ENCODE results near the gene TOMM20. TPM values are rescaled to one million over a fixed set of nuclear protein-coding genes. Genes with fewer than 3 reads are reported as not detected.

The TOMM20 gene
- total RNA-seq, 1 experiment from 2014 or later = 184 TPM

- ChIA-PET RAD21 (ENCODE audit: low non-redundant PET in 1 of 2, low total read pairs in 2 of 2, uncharacterized antibody in 2 of 2, unreplicated experiment in 2 of 2) (no interaction called here), POLR2A (no interaction called here), CTCF (no interaction called here)
- Histone ChIP-seq H3K9ac (ENCODE audit: low read length) (no peak overlapping the region), H4K20me1 (ENCODE audit: insufficient read depth) (peaks cover 27% of the 10 kb centered on the region; the same call in 1 of the 2 replicates), H3K4me1 (ENCODE audit: control insufficient read depth in 1 of 2, insufficient read depth in 2 of 2, low read length in 2 of 2) (no peaks in the 10 kb centered on the region), H3K9me3 (ENCODE audit: control insufficient read depth in 1 of 2, insufficient read depth in 1 of 2, low read depth in 1 of 2, low read length in 2 of 2) (no peaks in the 10 kb centered on the region), H3K4me3 (replicated peaks in 1 of 2; ENCODE audit: low read depth in 1 of 2, low read length in 2 of 2) (no peak overlapping the region), H2AFZ (ENCODE audit: low read depth, low read length, poor library complexity, severe bottlenecking) (no peak overlapping the region), H3K79me2 (ENCODE audit: insufficient read depth, low read length) (peaks cover 59% of the 10 kb centered on the region), H3K4me2 (ENCODE audit: low read length) (no peak overlapping the region), H3K9me2 (ENCODE audit: insufficient read depth) (no peaks in the 10 kb centered on the region), H3K27ac (ENCODE audit: low read depth, low read length) (no peak overlapping the region), H3K27me3 (ENCODE audit: insufficient read depth, low read length) (no peaks in the 10 kb centered on the region), H3K36me3 (ENCODE audit: control insufficient read depth in 1 of 2, insufficient read depth in 2 of 2, low read length in 2 of 2) (peaks cover 41 to 68% of the 10 kb centered on the region in 2 experiments; a peak in 3 of 4 replicates)
- no peak for DNase-seq (ENCODE audit: low read depth, low spot score)
- ATAC-seq = no peak
- TF ChIP-seq ZFX (IDR thresholded peaks at IDR 0.05) (no peak), SIN3A (IDR thresholded peaks at IDR 0.05; ENCODE audit: low read depth) (no peak), SRF (IDR thresholded peaks at IDR 0.05; ENCODE audit: low read depth) (no peak), ELF1 (IDR thresholded peaks at IDR 0.05; ENCODE audit: borderline replicate concordance, low read depth) (no peak), EZH2phosphoT487 (IDR thresholded peaks at IDR 0.05; ENCODE audit: borderline replicate concordance) (no peak), ZBTB33 (IDR thresholded peaks at IDR 0.05; ENCODE audit: extremely low read depth, insufficient replicate concordance, low read length) (no peak)
- no TSS peak for BruUV-seq (replicated peaks)
- intact Hi-C loops (cut with micrococcal nuclease) = no loop called here
These were observed 17.5 kb downstream of the TOMM20 start for GRCh38 chr1:235111107-235111506.

GRCh38 chr1:235108876-235109275 lies 19.8 kb downstream of the TOMM20 start:
- Histone ChIP-seq H2AFZ (ENCODE audit: low read depth, low read length, poor library complexity, severe bottlenecking) (no peak overlapping the region), H3K9me3 (ENCODE audit: control insufficient read depth in 1 of 2, insufficient read depth in 1 of 2, low read depth in 1 of 2, low read length in 2 of 2) (no peaks in the 10 kb centered on the region), H3K79me2 (ENCODE audit: insufficient read depth, low read length) (peaks cover 36% of the 10 kb centered on the region), H4K20me1 (ENCODE audit: insufficient read depth) (peaks cover 21% of the 10 kb centered on the region; the same call in 1 of the 2 replicates), H3K4me2 (ENCODE audit: low read length) (no peak overlapping the region), H3K36me3 (ENCODE audit: control insufficient read depth in 1 of 2, insufficient read depth in 2 of 2, low read length in 2 of 2) (peaks cover 28 to 58% of the 10 kb centered on the region in 2 experiments; a peak in 3 of 4 replicates), H3K9ac (ENCODE audit: low read length) (no peak overlapping the region), H3K9me2 (ENCODE audit: insufficient read depth) (no peaks in the 10 kb centered on the region), H3K27ac (ENCODE audit: low read depth, low read length) (no peak overlapping the region), H3K4me1 (ENCODE audit: control insufficient read depth in 1 of 2, insufficient read depth in 2 of 2, low read length in 2 of 2) (peaks cover 4 to 11% of the 10 kb centered on the region in 2 experiments; a peak in 3 of 4 replicates), H3K4me3 (replicated peaks in 1 of 2; ENCODE audit: low read depth in 1 of 2, low read length in 2 of 2) (no peak overlapping the region), H3K27me3 (ENCODE audit: insufficient read depth, low read length) (no peaks in the 10 kb centered on the region)
- no peak for ATAC-seq
- BruUV-seq (replicated peaks) = no TSS peak
- RAD21 ChIA-PET (ENCODE audit: low non-redundant PET in 1 of 2, low total read pairs in 2 of 2, uncharacterized antibody in 2 of 2, unreplicated experiment in 2 of 2) = no interaction called here
- CTCF ChIA-PET = no interaction called here
- DNase-seq (ENCODE audit: low read depth, low spot score) = no peak
- POLR2A ChIA-PET = no interaction called here
- intact Hi-C loops (cut with micrococcal nuclease) = no loop called here
- no peak for TF ChIP-seq CTCF (IDR thresholded peaks at IDR 0.05 in 2 of 3, conservative IDR thresholded peaks at IDR 0.05 in 1 of 3; ENCODE audit: borderline replicate concordance in 1 of 3, insufficient read depth in 1 of 3, low read depth in 2 of 3, low read length in 2 of 3)
- no peak for TF ChIP-seq ZNF274 (IDR thresholded peaks at IDR 0.05; ENCODE audit: low read depth, low read length)
- no peak for TF ChIP-seq FOSL1 (IDR thresholded peaks at IDR 0.05; ENCODE audit: low read depth)
- TF ChIP-seq TCF7L2 (IDR thresholded peaks at IDR 0.05; ENCODE audit: borderline replicate concordance, extremely low read depth, insufficient read depth, insufficient read length) = no peak
- TF ChIP-seq MAX (IDR thresholded peaks at IDR 0.05) = no peak
- TF ChIP-seq YY1 (IDR thresholded peaks at IDR 0.05; ENCODE audit: extremely low read depth, insufficient replicate concordance, low read depth, low read length) = no peak
- TF ChIP-seq ATF3 (IDR thresholded peaks at IDR 0.05) = no peak
- no peak for TF ChIP-seq ELF1 (IDR thresholded peaks at IDR 0.05; ENCODE audit: borderline replicate concordance, low read depth)
- TF ChIP-seq SP1 (IDR thresholded peaks at IDR 0.05; ENCODE audit: low read depth) = no peak
- TF ChIP-seq POLR2AphosphoS5 (IDR thresholded peaks at IDR 0.05; ENCODE audit: low read depth, low read length) = no peak
- TF ChIP-seq SIN3A (IDR thresholded peaks at IDR 0.05; ENCODE audit: low read depth) = no peak
- TF ChIP-seq EZH2phosphoT487 (IDR thresholded peaks at IDR 0.05; ENCODE audit: borderline replicate concordance) = no peak
